Heart left ventricle (tissue), 13 donors: ENCODE data around the gene YES1.

Experiments
- CTCF ChIP-seq, 12 donors: fragments of 200-600 bp; sonication (generic) in 4 of 12; IDR thresholded peaks; one replicate each; pipeline versions ENCODE4 v1.5.0 to v1.8.0; 2018 to 2022; ENCODE audit warnings: antibody characterized with exemption in 12 of 12, mild to moderate bottlenecking in 5 of 12
- POLR2A ChIP-seq, 2 donors: fragments of 450-650 bp; IDR thresholded peaks; one replicate each; pipeline ENCODE4 v1.6.1; 2017; ENCODE audit warnings: antibody characterized with exemption in 2 of 2, mild to moderate bottlenecking in 2 of 2, moderate library complexity in 2 of 2
- donor health status: ischemic (EF 13 %, LVEDD 7.1; RV severe dilation, severe dysfunction).
- donor health status: DM: no; HTN: yes; CAD: no.
- donor health status: DM: no; HTN: no; CAD: no.
- donor health status: ischemic (EF 25% LVEDD 6.9; RV normal size, moderate dysfunction).
- donor health status: ischemic (EF 25% LVEDD 5.7; RV mildly dilated, moderate dysfunction).
- donor health status: ischemic (EF 35%, LVEDD 5.7; RV mildly dilated, moderate dysfunction).
- donor health status: nonischemic (EF 11% LVEDD 7.7; RV severe dilation, severe dysfunction).
- donor health status: DM: yes; HTN: yes; CAD: no.
- donor health status: PGD.
- donor health status: ischemic (EF 29% LVEDD 5.4; RV normal size, mild dysfunction).
- donor health status: nonischemic (EF 23%, LVEDD 6.1; RV moderate dilation, normal function).

- TF ChIP-seq CTCF (IDR thresholded peaks at IDR 0.05) (no peak), POLR2A (IDR thresholded peaks at IDR 0.05) (no peak)
Observed at GRCh38 chr18:815353-815752, 3.3 kb upstream of the YES1 start.
